Psoas muscle (tissue), 8 donors: ENCODE data around the gene SIK3. TPM values are rescaled to one million over a fixed set of nuclear protein-coding genes. Genes with fewer than 3 reads are reported as not detected.

ENCODE experiments used
- ATAC-seq, 4 donors: fragments of 200-7000 bp; cut with Tn5 transposase; one replicate each; pipeline ENCODE4 v1.9.1; 2020; ENCODE audit warnings: moderate library complexity in 3 of 4, mild to moderate bottlenecking in 2 of 4
- DNase-seq, 2 donors: peaks; one replicate each; pipeline ENCODE4 v3.0.0-alpha.2; 2020
- H3K27ac ChIP-seq: fragments of 200-600 bp; one replicate; pipeline ENCODE4 v1.8.0; 2022
- H3K27me3 ChIP-seq, 3 donors: fragments of 200-600 bp in 1 of 3; one replicate each; pipeline versions ENCODE4 v1.6.1 to v1.8.0; 2013 to 2022; ENCODE audit warnings: low read length in 2 of 3, mild to moderate bottlenecking in 2 of 3, moderate library complexity in 1 of 3; ENCODE audit not compliant: insufficient read depth in 3 of 3
- H3K36me3 ChIP-seq, 2 donors: fragments of 200-600 bp in 1 of 2; one replicate each; pipeline versions ENCODE4 v1.6.1 to v1.8.0; 2013 to 2022; ENCODE audit warnings: low read depth in 1 of 2, mild to moderate bottlenecking in 1 of 2, moderate library complexity in 1 of 2; ENCODE audit not compliant: insufficient read depth in 1 of 2
- H3K4me1 ChIP-seq: fragments of 200-600 bp; one replicate; pipeline ENCODE4 v1.8.0; 2022
- H3K4me3 ChIP-seq: fragments of 200-600 bp; one replicate; pipeline ENCODE4 v1.8.0; 2022; ENCODE audit warnings: mild to moderate bottlenecking
- H3K9me3 ChIP-seq: fragments of 200-600 bp; one replicate; pipeline ENCODE4 v1.8.0; 2022
- CTCF ChIP-seq: fragments of 200-600 bp; IDR thresholded peaks from one replicate; pipeline ENCODE4 v1.8.0; 2022; ENCODE audit warnings: antibody characterized with exemption
- WGBS, 3 donors: extraction: QIAGEN DNeasy Blood & Tissue Kit; methylation state at CpG; one replicate each; pipeline versions ENCODE4 v1.1.6 to v1.1.7; 2013; 5-methylcytosine and 5-hydroxymethylcytosine counted together
- intact Hi-C, 2 donors: fragments of 100-400 bp; cut with DNase I; formaldehyde crosslinking; loops; one replicate each; pipeline versions ENCODE4 v1.11.0 to v1.14.2; 2022
- polyA plus RNA-seq, 3 donors: library from polyadenylated mRNA; stranded (reverse); fragments of 200-250 nt; gene quantifications; one replicate each; pipeline ENCODE4 v1.2.3, GENCODE V29; 2013
- total RNA-seq, 4 donors: library from RNA; stranded (reverse); fragmentation: NEBNext Ultra II Directional in 2 of 4; extraction: Animal tissue kit (Norgen Biotek cat#: 25700) in 2 of 4; gene quantifications; one replicate each; pipeline versions ENCODE4 v1.2.1 to v1.2.4, GENCODE V29; 2021 to 2023
- donor health status: healthy with polysubstance abuse.
- donor health status: DM: no; HTN: no; CAD: no; lungs with moderate emphysema.
- donor health status: Bipolar disorder and iron deficiency.
- donor health status: healthy.
- donor health status: DM: yes; HTN: yes; CAD: no.
- donor health status: DM: no; HTN: no; CAD: no.
- donor health status: DM: no; HTN: no; CAD: no.
- donor health status: DM: yes; HTN: yes; CAD: no.

SIK3 gene
- total and polyA plus RNA-seq, 7 donors: 16.3 to 47.4 (median 39.8) TPM

GRCh38 chr11:116925050-116925449 lies 173.2 kb downstream of the SIK3 start:
- ATAC-seq: no peak
- Histone ChIP-seq H3K27me3 (no peaks in the 10 kb centered on the region), H3K36me3 (peaks cover 0 to 28% of the 10 kb centered on the region in 2 donors), H3K4me3 (no peak overlapping the region), H3K9me3 (no peaks in the 10 kb centered on the region), H3K4me1 (peaks cover 19% of the 10 kb centered on the region), H3K27ac (no peak overlapping the region)
- intact Hi-C loops: no loop called here
- 95 to 96% (median 95%) methylated on average over 8 of the region's 8 CpGs for WGBS, 3 donors
- no peak for TF ChIP-seq CTCF
- DNase-seq: no peak

GRCh38 chr11:116918925-116919655 lies 179.1 kb downstream of the SIK3 start:
- Histone ChIP-seq H3K27me3 (no peaks in the 10 kb centered on the region), H3K36me3 (peaks cover 0 to 5% of the 10 kb centered on the region in 2 donors), H3K4me3 (no peak overlapping the region), H3K9me3 (no peaks in the 10 kb centered on the region), H3K4me1 (no peaks in the 10 kb centered on the region), H3K27ac (no peak overlapping the region)
- ATAC-seq (no peak), DNase-seq (no peak)
- intact Hi-C loops: no loop called here
- 55 to 62% (median 61%) methylated on average over 3 of the region's 3 CpGs for WGBS, 3 donors
- TF ChIP-seq CTCF: no peak

GRCh38 chr11:116917632-116918031 lies 180.6 kb downstream of the SIK3 start:
- H3K36me3 ChIP-seq: peaks cover 0 to 5% of the 10 kb centered on the region in 2 donors
- 74 to 82% (median 76%) methylated on average over 5 of the region's 5 CpGs for WGBS, 3 donors
- no peak for TF ChIP-seq CTCF
- no peak overlapping the region for H3K27ac ChIP-seq
- intact Hi-C loops: no loop called here
- H3K4me1 ChIP-seq: peaks cover 6% of the 10 kb centered on the region
- DNase-seq (no peak), ATAC-seq (no peak)
- H3K4me3 ChIP-seq: no peak overlapping the region
- H3K9me3 ChIP-seq: no peaks in the 10 kb centered on the region
- no peaks in the 10 kb centered on the region for H3K27me3 ChIP-seq

- intact Hi-C loops: no loop called here
- H3K36me3 ChIP-seq: no peaks in the 10 kb centered on the region
- H3K4me3 ChIP-seq: no peak overlapping the region
- WGBS, 3 donors: 96 to 98% (median 97%) methylated on average over 12 of the region's 12 CpGs
- TF ChIP-seq CTCF: no peak
- no peak for DNase-seq
- no peak for ATAC-seq
- H3K27ac ChIP-seq: no peak overlapping the region
- H3K9me3 ChIP-seq: no peaks in the 10 kb centered on the region
- H3K4me1 ChIP-seq: peaks cover 13% of the 10 kb centered on the region
- H3K27me3 ChIP-seq: no peaks in the 10 kb centered on the region
Measured at GRCh38 chr11:116916886-116917285, 181.3 kb downstream of the SIK3 start.

- WGBS, 3 donors: 96 to 98% (median 97%) methylated on average over 2 of the region's 2 CpGs
- no peak for TF ChIP-seq CTCF
- intact Hi-C loops: no loop called here
Measured at GRCh38 chr11:116916052-116916451, 182.2 kb downstream of the SIK3 start.

More at GRCh38 chr11:116916052-116916451, 182.2 kb downstream of the SIK3 start:
- H3K27me3 ChIP-seq: no peaks in the 10 kb centered on the region
- peaks cover 14% of the 10 kb centered on the region for H3K4me1 ChIP-seq
- no peaks in the 10 kb centered on the region for H3K9me3 ChIP-seq
- DNase-seq (no peak), ATAC-seq (no peak)
- H3K27ac ChIP-seq: no peak overlapping the region
- H3K36me3 ChIP-seq: no peaks in the 10 kb centered on the region
- no peak overlapping the region for H3K4me3 ChIP-seq
